ENCODE results near the gene RNASE12.

GRCh38 chr14:20632448-20632830 lies 41.3 kb upstream of the RNASE12 start:
- TF ChIP-seq TCF12 (IDR thresholded peaks at IDR 0.05; ENCODE audit: low read depth) (no peak), MAX (IDR thresholded peaks at IDR 0.05) (no peak), REST (IDR thresholded peaks at IDR 0.05; ENCODE audit: low read depth) (no peak), NFIC (IDR thresholded peaks at IDR 0.05) (no peak), YY1 (IDR thresholded peaks at IDR 0.05; ENCODE audit: low read depth) (no peak), EGR1 (IDR thresholded peaks at IDR 0.05) (no peak), CEBPB (IDR thresholded peaks at IDR 0.05) (no peak), TEAD4 (IDR thresholded peaks at IDR 0.05) (no peak), EP300 (IDR thresholded peaks at IDR 0.05; ENCODE audit: borderline replicate concordance) (no peak)

Measured in Ishikawa (cell line).